ENCODE measurements around the gene LSM12.

- TF ChIP-seq CTCF (IDR thresholded peaks at IDR 0.05; ENCODE audit: low read length) (no peak), EZH2phosphoT487 (IDR thresholded peaks at IDR 0.05; ENCODE audit: low read length) (no peak)
Observed at GRCh38 chr17:44004761-44005526, 61.5 kb downstream of the LSM12 start.
